ENCODE results near the gene TK2.

The TK2 gene

DNA sequence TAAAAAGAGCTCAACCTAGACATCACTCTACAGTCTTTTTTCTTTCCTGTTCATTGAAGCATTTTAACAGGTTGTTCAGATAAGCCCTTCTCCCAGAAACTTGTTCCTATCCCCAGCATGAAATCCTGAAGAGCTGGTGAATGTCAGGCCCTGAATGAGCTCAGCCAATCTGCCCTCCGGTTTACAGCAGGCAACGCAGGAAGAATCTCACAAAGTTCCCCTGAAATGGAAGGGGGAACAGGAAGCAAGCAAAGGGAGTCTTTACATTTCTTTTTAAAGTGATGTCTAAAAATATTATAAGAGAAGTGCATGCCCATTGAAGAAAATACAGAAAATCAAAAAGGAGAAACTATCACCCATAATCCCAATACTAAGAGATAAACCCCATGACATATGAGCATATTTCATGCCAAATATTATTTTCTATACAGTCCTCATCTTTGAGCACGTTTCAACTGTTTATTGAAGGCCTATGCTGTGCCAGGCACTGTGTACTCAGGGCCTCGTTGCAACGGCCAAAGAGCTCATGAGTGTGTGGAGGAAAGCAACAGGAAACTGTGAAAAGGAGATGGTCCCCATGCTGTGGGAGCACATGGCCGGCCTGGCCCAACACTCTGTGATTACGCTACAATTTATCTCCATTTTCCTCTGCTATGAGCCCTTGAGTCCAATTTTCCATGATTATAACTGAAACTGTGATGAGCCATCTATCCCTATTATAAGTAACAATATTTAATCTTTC is 5.7 kb downstream of the TK2 start:
- no peak for DNase-seq (ENCODE audit: low spot score)

DNA sequence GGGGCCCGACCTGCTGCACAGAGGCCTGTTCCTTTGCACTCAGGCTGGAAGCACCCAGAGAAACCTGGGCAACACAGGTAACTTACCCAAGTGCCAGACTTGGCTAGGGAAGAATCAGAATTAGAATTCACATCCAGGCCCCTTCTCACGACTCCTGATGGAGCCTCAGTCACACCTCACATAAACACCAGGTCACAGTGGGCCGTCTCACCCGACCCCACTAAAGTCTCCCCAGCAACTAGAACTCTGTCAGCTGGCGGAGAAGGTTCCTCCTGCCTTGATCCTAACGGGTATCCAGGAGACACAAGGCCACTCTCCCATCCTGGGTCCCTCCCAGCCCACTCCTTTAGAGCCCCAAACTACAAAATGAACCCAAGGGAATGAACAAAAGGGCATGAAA is 6.4 kb downstream of the TK2 start:
- DNase-seq (ENCODE audit: low spot score): no peak

- DNase-seq (ENCODE audit: low spot score): no peak
Measured at GRCh38 chr16:66542396-66542795, 7.5 kb downstream of the TK2 start.

GRCh38 chr16:66541388-66542355 is 8.2 kb downstream of the TK2 start:
- no peak for DNase-seq (ENCODE audit: low spot score)

- DNase-seq (ENCODE audit: low spot score): no peak
Measured at GRCh38 chr16:66539623-66540469, 10.1 kb downstream of the TK2 start.

DNA sequence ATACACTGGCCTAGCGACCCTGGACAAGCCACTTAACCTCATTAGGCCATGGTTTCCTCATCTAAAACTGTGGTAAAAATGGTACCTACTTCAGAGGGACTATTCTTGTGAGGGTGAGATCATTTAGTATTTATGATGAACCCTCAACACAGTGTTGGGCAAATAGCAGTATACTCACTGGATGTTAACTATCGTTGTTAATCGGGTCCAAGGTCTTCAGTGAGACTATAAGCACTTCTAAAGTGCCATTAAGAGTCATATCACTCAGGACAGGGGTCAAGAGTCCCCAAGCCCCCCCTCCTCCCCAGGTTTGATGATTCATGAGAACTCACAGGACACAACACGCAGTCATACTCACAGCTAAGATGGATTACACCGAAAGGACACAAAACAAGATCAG is 11.0 kb downstream of the TK2 start:
- no peak for DNase-seq (ENCODE audit: low spot score)

GRCh38 chr16:66537236-66537635 is 12.7 kb downstream of the TK2 start:
- no peak for DNase-seq (ENCODE audit: low spot score)

DNA sequence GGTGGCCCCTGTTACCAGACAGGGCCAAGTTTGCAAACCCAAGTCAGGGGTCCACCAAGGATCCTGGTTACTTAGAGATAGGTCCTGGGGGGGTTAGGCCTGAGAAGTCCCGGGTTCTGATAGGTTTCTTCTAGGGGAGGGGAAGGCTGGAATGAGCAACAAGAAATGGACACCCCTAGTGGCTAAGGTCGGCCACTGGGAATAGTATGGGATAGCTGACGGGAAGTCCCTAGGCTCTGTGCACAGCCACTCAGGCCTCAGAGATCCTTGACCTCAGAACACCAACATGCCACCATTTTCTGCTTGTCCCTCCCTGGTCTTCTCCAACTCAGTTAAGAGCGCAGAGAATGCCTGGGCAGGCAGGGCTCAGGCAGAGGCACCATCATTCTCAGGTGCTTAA is 13.4 kb downstream of the TK2 start:
- DNase-seq (ENCODE audit: low spot score): no peak

DNA sequence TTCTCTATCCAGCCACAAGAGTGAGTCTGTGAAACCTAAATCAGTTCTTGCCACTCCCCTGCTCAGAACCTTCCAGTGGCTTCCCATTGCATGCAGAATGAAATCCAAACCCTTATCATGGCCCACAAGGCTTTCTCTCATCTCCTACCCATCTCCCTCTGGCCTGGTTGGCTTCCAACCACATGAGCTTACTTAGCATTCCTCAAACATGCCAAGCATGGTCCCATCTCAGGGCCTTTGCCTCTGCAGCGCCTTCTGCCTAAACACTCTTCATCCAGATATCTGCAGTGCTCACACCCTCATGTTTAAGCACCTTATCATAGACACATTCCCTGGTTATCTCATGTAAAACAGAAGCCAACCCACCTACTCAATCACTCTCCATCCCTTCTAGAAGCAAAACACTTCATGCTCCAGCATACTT is 15.5 kb downstream of the TK2 start:
- DNase-seq (ENCODE audit: low spot score): no peak

DNA sequence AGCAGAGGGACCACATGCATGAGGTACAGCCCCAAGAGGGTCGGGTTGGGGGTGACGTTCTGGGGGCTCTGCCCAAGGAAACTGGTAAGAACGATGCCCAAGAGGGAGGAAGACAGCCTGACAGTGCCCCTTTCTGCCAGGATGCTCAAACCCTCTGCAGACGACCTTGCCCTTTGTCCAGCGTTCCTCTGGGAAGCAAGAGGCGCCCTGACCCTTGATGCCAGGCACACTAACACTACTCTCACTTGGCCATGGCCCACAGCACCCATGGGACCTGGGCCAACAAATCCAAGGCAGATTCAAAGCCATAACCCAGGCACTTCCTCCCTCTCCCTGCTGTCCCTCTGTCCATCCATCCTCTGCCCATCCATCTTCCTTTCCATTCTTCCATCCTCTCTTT is 20.4 kb downstream of the TK2 start:
- DNase-seq (ENCODE audit: low spot score): no peak

DNA sequence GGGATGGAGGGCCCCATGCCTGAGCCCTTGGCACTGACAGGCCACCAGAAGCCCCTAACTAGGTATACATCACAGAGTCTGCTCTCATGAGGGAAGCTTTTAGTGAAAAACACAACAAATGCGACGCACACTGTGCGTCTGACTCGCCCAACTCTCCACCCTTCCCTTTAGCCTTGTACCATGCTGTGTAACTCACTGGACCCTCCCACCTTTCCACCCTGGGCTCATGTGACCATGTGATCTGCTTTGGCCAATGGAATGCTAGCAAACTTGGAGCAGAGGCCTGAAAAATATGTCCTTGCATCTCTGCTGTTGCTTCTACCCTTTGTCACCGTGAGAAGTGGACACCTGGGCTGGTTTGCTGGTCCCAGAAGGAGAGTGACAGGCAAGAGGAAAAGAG is 21.6 kb downstream of the TK2 start:
- DNase-seq (ENCODE audit: low spot score): no peak

GRCh38 chr16:66525396-66526180 is 24.3 kb downstream of the TK2 start:
- no peak for DNase-seq (ENCODE audit: low spot score)

- DNase-seq (ENCODE audit: low spot score): no peak
Measured at GRCh38 chr16:66524601-66525164, 25.2 kb downstream of the TK2 start.

- DNase-seq (ENCODE audit: low spot score): no peak
Measured at GRCh38 chr16:66523861-66524354, 26.0 kb downstream of the TK2 start.

DNA sequence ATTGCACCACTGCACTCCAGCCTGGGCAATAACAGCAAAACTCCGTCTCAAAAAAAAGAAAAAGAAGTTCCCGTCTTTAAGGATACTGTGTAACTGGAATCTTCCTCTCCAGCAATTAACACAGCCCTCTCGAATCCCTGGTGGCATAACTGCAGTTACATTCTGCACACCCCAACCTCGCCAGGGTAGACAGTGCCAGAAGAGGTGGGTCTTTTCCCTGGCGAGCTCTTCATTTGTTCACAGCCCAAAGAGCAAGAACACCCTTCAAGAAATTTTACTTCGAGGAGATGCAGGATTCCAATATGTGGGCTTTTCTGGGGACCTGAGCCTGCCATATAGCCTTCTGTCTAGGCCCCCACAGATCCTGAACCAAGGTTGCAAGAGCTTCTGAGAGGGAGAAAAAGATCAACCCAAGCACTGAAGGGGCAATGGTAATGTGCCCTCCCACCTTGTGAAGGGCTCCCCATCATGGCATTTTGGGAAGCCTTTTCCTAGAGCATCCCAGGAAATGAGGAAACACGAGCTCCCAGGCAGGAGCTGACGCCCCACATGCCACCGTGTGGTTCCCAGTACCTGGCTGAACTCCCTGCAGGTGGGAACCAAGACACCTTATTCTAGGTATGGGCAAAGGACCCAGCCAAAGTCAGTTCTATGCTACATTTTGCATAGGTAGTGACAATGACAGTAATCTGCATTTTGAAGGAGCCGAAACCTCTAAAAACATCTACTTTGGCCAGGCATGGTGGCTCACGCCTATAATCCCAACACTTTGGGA is 26.9 kb downstream of the TK2 start:
- DNase-seq (ENCODE audit: low spot score): no peak

DNA sequence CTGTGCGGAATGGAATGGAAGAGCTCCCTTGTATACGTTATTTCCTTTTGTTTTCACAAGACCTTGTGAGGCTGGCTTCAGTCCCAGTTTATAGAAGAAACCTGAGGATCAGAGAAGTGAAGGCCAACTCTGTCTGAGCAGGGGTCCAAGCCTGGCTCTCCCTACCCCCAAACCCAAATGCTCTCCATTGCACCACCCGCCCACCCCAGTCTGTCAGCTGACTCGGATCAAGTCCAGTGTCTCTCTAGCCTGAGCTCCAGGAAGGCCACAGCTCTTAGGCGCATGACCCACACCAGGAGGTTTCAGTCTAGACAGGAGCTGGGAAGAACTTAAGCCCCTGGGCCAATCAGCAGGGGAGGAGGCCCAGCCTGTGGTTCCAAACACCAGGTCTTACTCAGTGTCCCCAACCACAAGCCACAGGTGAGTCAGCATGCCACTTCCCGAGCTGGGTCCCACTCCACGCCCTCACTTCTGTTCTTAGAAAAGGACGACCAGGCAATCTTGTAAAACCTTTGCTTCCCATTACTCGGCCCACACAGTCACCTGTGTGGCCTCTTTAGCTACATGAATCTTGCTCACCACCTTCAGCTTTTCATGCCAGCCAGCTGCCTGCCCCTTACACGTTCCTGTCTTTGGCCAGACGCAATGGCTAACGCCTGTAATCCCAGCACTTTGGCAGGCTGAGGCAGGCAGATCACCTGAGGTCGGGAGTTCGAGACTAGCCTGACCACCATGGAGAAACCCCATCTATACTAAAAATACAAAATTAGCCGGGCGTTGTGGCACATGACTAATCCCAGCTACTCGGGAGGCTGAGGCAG is 27.8 kb downstream of the TK2 start:
- DNase-seq (ENCODE audit: low spot score): no peak

DNA sequence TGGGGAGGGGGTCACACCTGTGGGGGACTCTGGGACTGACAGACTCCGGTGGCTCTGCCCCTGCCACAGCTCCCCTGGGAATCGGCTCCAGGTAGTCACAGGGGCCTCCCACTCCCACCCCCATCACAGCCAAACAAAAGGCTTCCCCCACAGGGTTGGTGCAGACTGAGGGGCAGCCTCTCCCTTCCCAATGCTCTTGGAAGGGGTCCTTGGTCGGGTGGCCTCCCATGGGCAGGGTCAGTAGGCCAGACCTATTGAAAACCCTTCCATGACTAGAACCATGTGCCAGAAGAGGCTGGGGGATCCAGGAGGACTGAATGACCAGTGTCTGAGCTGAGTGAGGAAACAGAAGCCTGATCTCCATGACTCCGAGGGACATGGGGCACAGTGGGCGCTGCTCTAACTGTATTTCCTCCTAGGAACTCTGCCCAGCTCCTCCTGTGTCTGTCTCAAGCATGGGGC is 28.6 kb downstream of the TK2 start:
- DNase-seq (ENCODE audit: low spot score): no peak

GRCh38 chr16:66520406-66521170 is 29.3 kb downstream of the TK2 start:
- no peak for DNase-seq (ENCODE audit: low spot score)
